Prostate gland (tissue), 2 donors: Measurements from ENCODE around the gene IL5. TPM values are rescaled to one million over a fixed set of nuclear protein-coding genes. Genes with fewer than 3 reads are reported as not detected.

ENCODE experiments used
- DNase-seq: peaks from one replicate; pipeline ENCODE4 v3.0.0-alpha.2; 2019; ENCODE audit warnings: low spot score
- H3K27ac ChIP-seq, 2 donors: fragments of 200-600 bp; sonication (generic); 2 replicates each; pipeline ENCODE4 v1.5.1; 2017 to 2019
- H3K27me3 ChIP-seq: fragments of 200-600 bp; sonication (generic); replicated peaks from 2 replicates; pipeline ENCODE4 v1.5.1; 2019; ENCODE audit not compliant: insufficient read depth
- H3K36me3 ChIP-seq, 2 donors: fragments of 200-600 bp; sonication (generic); 1 replicate in 1 of 2; 2 replicates in 1 of 2; pipeline versions ENCODE4 v1.5.1 to v1.8.1; 2017 to 2019
- H3K4me1 ChIP-seq: fragments of 200-600 bp; sonication (generic); replicated peaks from 2 replicates; pipeline ENCODE4 v1.5.1; 2019
- H3K4me3 ChIP-seq, 2 donors: fragments of 200-600 bp; sonication (generic); 2 replicates each; pipeline ENCODE4 v1.5.1; 2017 to 2019
- H3K9me3 ChIP-seq: fragments of 200-600 bp; sonication (generic); 2 replicates; pipeline ENCODE4 v1.5.1; 2017
- POLR2A ChIP-seq: fragments of 450-650 bp; IDR thresholded peaks from one replicate; pipeline ENCODE4 v1.6.1; 2016; ENCODE audit warnings: antibody characterized with exemption, mild to moderate bottlenecking
- POLR2AphosphoS5 ChIP-seq: sonication (generic); formaldehyde crosslinking; IDR thresholded peaks from one replicate; pipeline ENCODE4 v1.6.1; 2017; ENCODE audit warnings: antibody characterized with exemption
- WGBS: methylation state at CpG from one replicate; pipeline ENCODE4 v1.1.5; 2018; 5-methylcytosine and 5-hydroxymethylcytosine counted together
- intact Hi-C: fragments of 100-400 bp; cut with DNase I; formaldehyde crosslinking; loops from one replicate; pipeline ENCODE4 v1.14.2; 2022
- total RNA-seq, 2 donors: library from RNA; depleted of rRNA; stranded (reverse); fragments of >200 nt; gene quantifications; one replicate each; pipeline ENCODE4 v1.1.0, GENCODE V29; 2016
- TF ChIP-seq, protein P1 (sequence below), 4 experiments: fragments of 200-600 bp in 2 of 4; fragments of 450-650 bp in 2 of 4; sonication (generic) in 2 of 4; IDR thresholded peaks; 1 replicate in 3 of 4; 2 replicates in 1 of 4; pipeline ENCODE4 v1.5.1; 2016 to 2019; ENCODE audit warnings: antibody characterized with exemption in 4 of 4, mild to moderate bottlenecking in 2 of 4, moderate library complexity in 2 of 4

The IL5 gene
- total RNA-seq, 2 donors from 2014 or later, result not detected

DNA sequence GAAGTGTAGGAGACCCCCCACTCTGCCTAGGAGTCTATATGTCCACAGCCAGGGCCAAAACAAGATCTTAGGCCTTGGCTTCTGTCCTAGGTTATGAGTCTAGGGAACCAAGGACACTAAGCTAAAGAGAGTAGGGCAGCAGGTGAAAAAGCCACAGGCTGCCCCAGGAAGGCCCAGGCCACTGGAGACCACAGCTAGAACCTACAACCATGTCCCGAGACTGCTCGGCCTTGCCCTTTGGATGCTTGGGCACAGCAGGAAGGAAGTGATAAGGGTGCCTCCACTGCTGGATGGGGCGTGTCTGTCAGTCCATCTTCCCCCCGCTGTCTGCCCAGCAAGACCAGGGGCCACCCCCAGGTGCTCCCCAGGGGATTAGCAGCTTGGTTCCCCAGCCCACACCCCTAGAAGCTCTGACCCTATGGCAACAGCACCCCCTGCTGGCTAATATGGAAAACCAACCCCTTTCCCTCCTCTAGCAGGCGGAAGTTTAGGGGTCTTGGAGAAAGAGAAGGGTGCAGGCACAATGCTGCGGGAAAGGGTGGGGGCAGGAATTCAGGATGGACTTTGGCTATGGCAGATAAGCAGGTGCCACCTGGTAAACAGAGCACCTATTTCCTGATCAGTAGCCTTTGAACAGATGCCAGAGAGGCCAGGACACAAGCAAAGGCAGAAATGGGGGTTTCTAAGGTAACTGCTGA is 42.2 kb downstream of the IL5 start:
- peak; percentile 33 for DNase-seq
- Histone ChIP-seq H3K27ac (peak overlapping the region in 1 of 2 donors; percentile 38), H3K9me3 (no peaks in the 10 kb centered on the region), H3K27me3 (no peaks in the 10 kb centered on the region), H3K36me3 (no peaks in the 10 kb centered on the region), H3K4me1 (peaks cover 2% of the 10 kb centered on the region), H3K4me3 (no peak overlapping the region)
- no peak for TF ChIP-seq POLR2A
- TF ChIP-seq, protein P1, sequence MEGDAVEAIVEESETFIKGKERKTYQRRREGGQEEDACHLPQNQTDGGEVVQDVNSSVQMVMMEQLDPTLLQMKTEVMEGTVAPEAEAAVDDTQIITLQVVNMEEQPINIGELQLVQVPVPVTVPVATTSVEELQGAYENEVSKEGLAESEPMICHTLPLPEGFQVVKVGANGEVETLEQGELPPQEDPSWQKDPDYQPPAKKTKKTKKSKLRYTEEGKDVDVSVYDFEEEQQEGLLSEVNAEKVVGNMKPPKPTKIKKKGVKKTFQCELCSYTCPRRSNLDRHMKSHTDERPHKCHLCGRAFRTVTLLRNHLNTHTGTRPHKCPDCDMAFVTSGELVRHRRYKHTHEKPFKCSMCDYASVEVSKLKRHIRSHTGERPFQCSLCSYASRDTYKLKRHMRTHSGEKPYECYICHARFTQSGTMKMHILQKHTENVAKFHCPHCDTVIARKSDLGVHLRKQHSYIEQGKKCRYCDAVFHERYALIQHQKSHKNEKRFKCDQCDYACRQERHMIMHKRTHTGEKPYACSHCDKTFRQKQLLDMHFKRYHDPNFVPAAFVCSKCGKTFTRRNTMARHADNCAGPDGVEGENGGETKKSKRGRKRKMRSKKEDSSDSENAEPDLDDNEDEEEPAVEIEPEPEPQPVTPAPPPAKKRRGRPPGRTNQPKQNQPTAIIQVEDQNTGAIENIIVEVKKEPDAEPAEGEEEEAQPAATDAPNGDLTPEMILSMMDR (IDR thresholded peaks at IDR 0.05), result peak; percentile 78 to 92 (median 90)
- TF ChIP-seq POLR2AphosphoS5, result no peak
- intact Hi-C loops, result loop anchor here (1.0 to 2.0 kb wide), 2 partner anchors 82 to 115 kb away; no protein-coding TSS in a partner anchor
- WGBS, result 80% methylated on average over 4 of the region's 6 CpGs

DNA sequence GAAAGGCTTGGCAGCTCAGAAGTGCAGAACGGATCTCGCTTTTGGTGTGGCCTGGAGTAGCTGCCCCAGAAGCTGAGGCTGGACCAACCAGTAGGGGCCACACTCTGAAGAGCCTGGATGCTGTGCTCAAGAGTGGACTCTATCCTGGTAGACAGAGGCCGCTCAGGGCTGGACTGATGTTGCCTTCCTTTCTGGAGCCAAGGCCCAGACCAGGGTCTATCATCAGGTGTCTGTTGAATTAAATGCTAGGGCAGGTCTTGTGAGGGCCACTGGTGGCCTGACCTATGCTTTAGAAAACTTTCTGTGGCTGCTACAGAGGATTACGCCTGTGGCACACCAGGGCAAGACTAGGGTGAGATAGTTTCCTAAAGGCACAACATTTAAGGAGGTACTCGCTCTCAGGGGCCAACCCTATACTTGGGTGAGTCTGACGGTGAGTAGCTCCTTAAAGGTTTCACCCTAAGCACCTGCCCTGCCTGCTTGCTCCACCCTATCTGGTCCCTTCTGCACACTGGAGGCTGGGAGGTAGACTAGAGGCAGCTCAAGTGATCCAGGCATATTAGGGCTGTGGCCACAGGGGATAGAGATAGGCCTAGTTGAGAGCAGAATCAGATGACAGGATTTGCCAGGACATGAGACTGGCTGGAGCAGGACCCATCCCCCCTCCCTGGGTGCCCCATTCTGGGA is 42.9 kb downstream of the IL5 start:
- intact Hi-C loops, result loop anchor here (2.0 kb wide), 1 partner anchor 82 kb away; no protein-coding TSS in a partner anchor
- H3K36me3 ChIP-seq, result no peaks in the 10 kb centered on the region
- H3K27ac ChIP-seq, result peak overlapping the region in 1 of 2 donors; percentile 38
- H3K27me3 ChIP-seq, result no peaks in the 10 kb centered on the region
- no peak for TF ChIP-seq POLR2AphosphoS5
- TF ChIP-seq, protein P1 (IDR thresholded peaks at IDR 0.05), result no peak
- no peak for TF ChIP-seq POLR2A
- H3K4me3 ChIP-seq, result no peak overlapping the region
- 92% methylated on average over 6 of the region's 6 CpGs for WGBS
- DNase-seq, result peak; percentile 3
- no peaks in the 10 kb centered on the region for H3K4me1 ChIP-seq
- H3K9me3 ChIP-seq, result no peaks in the 10 kb centered on the region

DNA sequence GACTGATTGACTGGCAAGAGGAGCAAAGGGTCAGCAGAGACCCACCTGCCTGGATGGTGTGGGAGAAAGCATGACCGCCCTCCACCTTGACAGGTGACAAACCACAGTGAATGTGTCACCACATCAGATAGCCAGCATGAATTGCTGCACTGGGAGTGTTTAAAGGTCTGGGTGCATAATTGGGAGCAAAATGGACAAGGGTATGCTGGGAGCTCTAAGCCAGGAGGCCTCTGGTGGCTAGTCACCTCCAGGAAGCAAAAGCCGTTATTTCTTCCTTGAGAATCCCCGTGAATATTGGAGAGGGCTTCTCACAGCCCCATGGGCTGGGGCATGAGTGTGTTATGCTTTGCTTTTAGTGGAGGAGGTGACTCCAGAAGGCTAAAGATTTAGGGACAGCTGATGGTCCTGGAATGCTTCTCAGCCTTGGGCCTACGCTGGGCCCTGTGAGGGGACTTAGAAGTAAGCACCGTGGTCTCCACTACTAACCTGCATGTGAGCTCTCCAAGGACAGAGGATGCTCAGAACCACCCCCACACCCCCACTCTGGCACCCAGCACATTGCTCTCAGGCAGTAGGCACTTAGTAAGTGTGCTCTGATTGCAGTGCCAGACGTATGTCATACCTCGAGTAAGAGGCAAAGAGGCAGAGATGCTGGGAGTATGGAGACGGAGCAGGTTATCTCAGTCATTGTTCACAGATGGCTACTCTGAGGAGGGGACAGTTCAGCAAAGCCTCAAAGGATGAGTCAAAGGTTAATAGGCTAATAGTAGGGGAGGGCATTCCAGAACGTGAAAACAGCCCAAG is 43.7 kb downstream of the IL5 start:
- peak; percentile 3 for DNase-seq
- WGBS, result 77% methylated on average over 9 of the region's 9 CpGs
- intact Hi-C loops, result loop anchor here (2.0 to 10.0 kb wide), 3 partner anchors 81 to 245 kb away; partner anchors contain the start of genes PDLIM4 and SLC22A4
- Histone ChIP-seq H3K4me1 (no peaks in the 10 kb centered on the region), H3K27ac (no peak overlapping the region), H3K27me3 (no peaks in the 10 kb centered on the region), H3K4me3 (no peak overlapping the region), H3K9me3 (no peaks in the 10 kb centered on the region), H3K36me3 (no peaks in the 10 kb centered on the region)
- TF ChIP-seq, protein P1 (IDR thresholded peaks at IDR 0.05), result no peak
- no peak for TF ChIP-seq POLR2AphosphoS5
- TF ChIP-seq POLR2A, result no peak

DNA sequence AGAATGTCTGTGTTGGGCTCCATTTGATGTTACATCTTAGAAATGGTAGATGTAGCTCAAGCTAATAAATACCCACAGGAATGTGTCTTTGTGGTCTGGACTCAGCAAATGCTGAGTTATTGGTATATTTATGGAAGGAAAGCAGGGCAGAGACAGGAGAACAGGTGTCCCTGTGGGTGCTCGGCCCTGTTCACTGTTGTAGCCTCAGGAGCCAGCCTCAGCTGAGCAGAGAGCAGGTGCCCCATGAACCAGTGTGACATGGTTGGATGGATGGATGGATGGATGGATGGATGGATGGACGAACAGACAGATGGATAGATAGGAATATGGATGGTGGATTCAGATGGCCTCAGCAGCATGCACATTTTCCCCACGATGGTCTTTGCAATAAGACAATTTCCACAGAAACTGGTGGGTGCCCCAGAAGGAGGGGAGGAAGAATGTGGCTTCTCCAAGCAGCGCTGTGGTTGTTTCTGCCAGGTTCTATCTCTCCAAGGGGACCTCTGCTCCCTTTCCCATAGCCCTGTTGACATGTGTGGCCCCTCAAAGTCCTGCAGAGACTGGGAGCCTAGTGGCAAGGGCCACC is 44.5 kb downstream of the IL5 start:
- intact Hi-C loops, result loop anchor here (10.0 kb wide), 2 partner anchors 204 to 244 kb away; partner anchors contain the start of genes PDLIM4 and SLC22A4
- 77% methylated on average over 4 of the region's 4 CpGs for WGBS
- Histone ChIP-seq H3K27me3 (no peaks in the 10 kb centered on the region), H3K36me3 (no peaks in the 10 kb centered on the region), H3K4me1 (no peaks in the 10 kb centered on the region), H3K9me3 (no peaks in the 10 kb centered on the region), H3K4me3 (no peak overlapping the region), H3K27ac (peak overlapping the region in 1 of 2 donors; percentile 96)
- TF ChIP-seq POLR2A (no peak), POLR2AphosphoS5 (no peak)
- TF ChIP-seq, protein P1 (IDR thresholded peaks at IDR 0.05), result no peak
- peak; percentile 3 for DNase-seq
